ENCODE measurements around the gene FUT4. TPM values are rescaled to one million over a fixed set of nuclear protein-coding genes. Genes with fewer than 3 reads are reported as not detected.

Gene FUT4
- total RNA-seq, 4 donors from 2014 or later = 14.9 to 39.0 (median 22.4) TPM

- no peak for TF ChIP-seq POLR2A (IDR thresholded peaks at IDR 0.05)
- TF ChIP-seq EP300 (IDR thresholded peaks at IDR 0.05; ENCODE audit: low read depth) = no peak
- TF ChIP-seq POLR2AphosphoS5 (IDR thresholded peaks at IDR 0.05) = no peak
- TF ChIP-seq CTCF (IDR thresholded peaks at IDR 0.05) = no peak
- H3K4me1 ChIP-seq = peaks cover 3 to 87% (median 54%) of the 10 kb centered on the region in 4 donors
- H3K4me3 ChIP-seq = peak overlapping the region; percentile 61 to 87 (median 76)
- peak overlapping the region; percentile 96 to 97 (median 97) for H3K27ac ChIP-seq
- in situ Hi-C loops (cut with MboI; ENCODE audit: low pct_ligation_motif_present in 1 of 4, low pct_unique_long_range_greater_than_20kb in 1 of 4, low sequenced_read_pairs in 3 of 4) (no loop called here), intact Hi-C loops (cut with DNase I; ENCODE audit: low total_unique reads) (no loop called here)
- no peaks in the 10 kb centered on the region for H3K36me3 ChIP-seq
- no peaks in the 10 kb centered on the region for H3K9me3 ChIP-seq
- WGBS, 2 donors (ENCODE audit: low coverage in 1 of 2) = 26% methylated on average over 6 of the region's 59 CpGs; no CpG with 5 or more reads in 1 of the 2 donors
- DNase-seq = peak; percentile 50
- no peaks in the 10 kb centered on the region for H3K27me3 ChIP-seq
These were observed 1.0 kb downstream of the FUT4 start for GRCh38 chr11:94544646-94545263.

- no peak for TF ChIP-seq CTCF (IDR thresholded peaks at IDR 0.05)
- TF ChIP-seq POLR2A (IDR thresholded peaks at IDR 0.05) = peak; percentile 45
- no peak for TF ChIP-seq EP300 (IDR thresholded peaks at IDR 0.05; ENCODE audit: low read depth)
- TF ChIP-seq POLR2AphosphoS5 (IDR thresholded peaks at IDR 0.05) = peak in 2 of 3 donors; percentile 20 to 44
- Histone ChIP-seq H3K36me3 (no peaks in the 10 kb centered on the region), H3K4me1 (peaks cover 8 to 87% (median 56%) of the 10 kb centered on the region in 4 donors), H3K4me3 (peak overlapping the region; percentile 61 to 87 (median 76)), H3K9me3 (no peaks in the 10 kb centered on the region), H3K27me3 (no peaks in the 10 kb centered on the region), H3K27ac (peak overlapping the region; percentile 96 to 97 (median 97))
- intact Hi-C loops (cut with DNase I; ENCODE audit: low total_unique reads) (no loop called here), in situ Hi-C loops (cut with MboI; ENCODE audit: low pct_ligation_motif_present in 1 of 4, low pct_unique_long_range_greater_than_20kb in 1 of 4, low sequenced_read_pairs in 3 of 4) (no loop called here)
- DNase-seq = peak; percentile 51
- WGBS, 2 donors (ENCODE audit: low coverage in 1 of 2) = 39 to 44% methylated on average over 6 to 48 of the region's 54 CpGs
These were observed 1.8 kb downstream of the FUT4 start for GRCh38 chr11:94545264-94546161.

- DNase-seq = no peak
- H3K27me3 ChIP-seq = no peaks in the 10 kb centered on the region
- peaks cover 8 to 87% (median 57%) of the 10 kb centered on the region in 4 donors for H3K4me1 ChIP-seq
- intact Hi-C loops (cut with DNase I; ENCODE audit: low total_unique reads) = no loop called here
- TF ChIP-seq EP300 (IDR thresholded peaks at IDR 0.05; ENCODE audit: low read depth) (no peak), POLR2A (IDR thresholded peaks at IDR 0.05) (no peak), CTCF (IDR thresholded peaks at IDR 0.05) (no peak), POLR2AphosphoS5 (IDR thresholded peaks at IDR 0.05) (no peak)
- in situ Hi-C loops (cut with MboI; ENCODE audit: low pct_ligation_motif_present in 1 of 4, low pct_unique_long_range_greater_than_20kb in 1 of 4, low sequenced_read_pairs in 3 of 4) = no loop called here
- peak overlapping the region; percentile 96 to 97 (median 97) for H3K27ac ChIP-seq
- H3K9me3 ChIP-seq = no peaks in the 10 kb centered on the region
- WGBS, 2 donors (ENCODE audit: low coverage in 1 of 2) = 42 to 52% methylated on average over 2 of the region's 2 CpGs
- no peaks in the 10 kb centered on the region for H3K36me3 ChIP-seq
- H3K4me3 ChIP-seq = peak overlapping the region in 3 of 4 donors; percentile 75 to 87 (median 78)
These were observed 2.4 kb downstream of the FUT4 start for GRCh38 chr11:94546162-94546470.

GRCh38 chr11:94546886-94547285, 3.2 kb downstream of the FUT4 start:
- H3K4me3 ChIP-seq = peak overlapping the region in 3 of 4 donors; percentile 75 to 87 (median 78)
- TF ChIP-seq POLR2AphosphoS5 (IDR thresholded peaks at IDR 0.05) (peak; percentile 71 to 91 (median 82)), EP300 (IDR thresholded peaks at IDR 0.05; ENCODE audit: low read depth) (no peak), CTCF (IDR thresholded peaks at IDR 0.05) (no peak), POLR2A (IDR thresholded peaks at IDR 0.05) (peak; percentile 70)
- in situ Hi-C loops (cut with MboI; ENCODE audit: low pct_ligation_motif_present in 1 of 4, low pct_unique_long_range_greater_than_20kb in 1 of 4, low sequenced_read_pairs in 3 of 4) (no loop called here), intact Hi-C loops (cut with DNase I; ENCODE audit: low total_unique reads) (no loop called here)
- no peaks in the 10 kb centered on the region for H3K27me3 ChIP-seq
- peak; percentile 73 for DNase-seq
- WGBS, 2 donors (ENCODE audit: low coverage in 1 of 2) = 64% methylated on average over 1 of the region's 1 CpG; no CpG with 5 or more reads in 1 of the 2 donors
- H3K4me1 ChIP-seq = peaks cover 8 to 79% (median 54%) of the 10 kb centered on the region in 4 donors
- H3K9me3 ChIP-seq = no peaks in the 10 kb centered on the region
- peak overlapping the region; percentile 2 to 97 (median 96) for H3K27ac ChIP-seq
- H3K36me3 ChIP-seq = no peaks in the 10 kb centered on the region

Measured in transverse colon (tissue), 4 donors.